ENCODE results near the gene SS18L1. TPM values are rescaled to one million over a fixed set of nuclear protein-coding genes. Genes with fewer than 3 reads are reported as not detected.

Gene SS18L1
- total and polyA plus RNA-seq, 10 donors: 6.7 to 18.6 (median 13.9) TPM

GRCh38 chr20:62119115-62119514 lies 24.5 kb upstream of the SS18L1 start:
- Histone ChIP-seq H3K9me3 (peaks cover 0 to 31% (median 9%) of the 10 kb centered on the region in 8 donors), H3K27me3 (replicated peaks in 1 of 7) (peaks cover 0 to 35% (median 0%) of the 10 kb centered on the region in 7 donors), H3K4me3 (no peak overlapping the region), H3K4me1 (peaks cover 7 to 44% (median 29%) of the 10 kb centered on the region in 6 donors), H3K27ac (no peak overlapping the region), H3K36me3 (peaks cover 0 to 2% (median 0%) of the 10 kb centered on the region in 6 donors)
- intact Hi-C loops (cut with DNase I; ENCODE audit: low total_unique reads): no loop called here
- WGBS, 5 donors: 82 to 100% (median 86%) methylated on average over 3 to 5 of the region's 5 CpGs
- DNase-seq: no peak
- no peak for TF ChIP-seq POLR2AphosphoS5 (IDR thresholded peaks at IDR 0.05)

GRCh38 chr20:62119591-62120364 lies 23.8 kb upstream of the SS18L1 start:
- TF ChIP-seq POLR2AphosphoS5 (IDR thresholded peaks at IDR 0.05) (no peak), POLR2A (IDR thresholded peaks at IDR 0.05) (no peak), CTCF (IDR thresholded peaks at IDR 0.05 in 8 of 11, conservative IDR thresholded peaks at IDR 0.05 in 3 of 11) (no peak)
- H3K9me3 ChIP-seq: peaks cover 0 to 24% (median 2%) of the 10 kb centered on the region in 8 donors
- H3K27me3 ChIP-seq (replicated peaks in 1 of 7): peaks cover 0 to 28% (median 0%) of the 10 kb centered on the region in 7 donors
- DNase-seq: no peak
- intact Hi-C loops (cut with DNase I; ENCODE audit: low total_unique reads): loop anchor here (5.0 kb wide), 1 partner anchor 52 kb away; the partner anchor contains the start of gene TAF4
- H3K27ac ChIP-seq: no peak overlapping the region
- 82 to 90% (median 85%) methylated on average over 9 to 10 of the region's 10 CpGs for WGBS, 5 donors
- H3K4me3 ChIP-seq: no peak overlapping the region
- peaks cover 7 to 51% (median 35%) of the 10 kb centered on the region in 6 donors for H3K4me1 ChIP-seq
- H3K36me3 ChIP-seq: peaks cover 0 to 9% (median 0%) of the 10 kb centered on the region in 6 donors

GRCh38 chr20:62120365-62120762 lies 23.2 kb upstream of the SS18L1 start:
- 89 to 99% (median 93%) methylated on average over 5 of the region's 5 CpGs for WGBS, 5 donors
- DNase-seq: no peak
- peaks cover 0 to 15% (median 5%) of the 10 kb centered on the region in 6 donors for H3K36me3 ChIP-seq
- intact Hi-C loops (cut with DNase I; ENCODE audit: low total_unique reads): loop anchor here (5.0 kb wide), 1 partner anchor 53 kb away; the partner anchor contains the start of gene TAF4
- H3K4me3 ChIP-seq: no peak overlapping the region
- peaks cover 0 to 19% (median 0%) of the 10 kb centered on the region in 8 donors for H3K9me3 ChIP-seq
- peaks cover 0 to 28% (median 0%) of the 10 kb centered on the region in 7 donors for H3K27me3 ChIP-seq (replicated peaks in 1 of 7)
- TF ChIP-seq POLR2AphosphoS5 (IDR thresholded peaks at IDR 0.05) (no peak), CTCF (IDR thresholded peaks at IDR 0.05 in 8 of 11, conservative IDR thresholded peaks at IDR 0.05 in 3 of 11) (no peak), POLR2A (IDR thresholded peaks at IDR 0.05) (no peak)
- no peak overlapping the region for H3K27ac ChIP-seq
- H3K4me1 ChIP-seq: peaks cover 7 to 57% (median 36%) of the 10 kb centered on the region in 6 donors

- 19 to 21% (median 19%) methylated on average over 45 of the region's 45 CpGs for WGBS, 5 donors
- DNase-seq: no peak
- peak overlapping the region; percentile 65 to 97 (median 94) for H3K27ac ChIP-seq
- peaks cover 0 to 28% (median 0%) of the 10 kb centered on the region in 7 donors for H3K27me3 ChIP-seq (replicated peaks in 1 of 7)
- peak overlapping the region; percentile 59 to 96 (median 86) for H3K4me3 ChIP-seq
- intact Hi-C loops (cut with DNase I; ENCODE audit: low total_unique reads): loop anchor here (5.0 kb wide), 1 partner anchor 54 kb away; the partner anchor contains the start of gene TAF4
- H3K36me3 ChIP-seq: peaks cover 0 to 23% (median 13%) of the 10 kb centered on the region in 6 donors
- TF ChIP-seq POLR2AphosphoS5 (IDR thresholded peaks at IDR 0.05) (peak in 2 of 3 donors; percentile 51 to 69), POLR2A (IDR thresholded peaks at IDR 0.05) (peak in 1 of 3 donors; percentile 22), CTCF (IDR thresholded peaks at IDR 0.05 in 8 of 11, conservative IDR thresholded peaks at IDR 0.05 in 3 of 11) (no peak)
- peaks cover 0 to 11% (median 0%) of the 10 kb centered on the region in 8 donors for H3K9me3 ChIP-seq
- H3K4me1 ChIP-seq: peaks cover 7 to 63% (median 37%) of the 10 kb centered on the region in 6 donors
Measured at GRCh38 chr20:62120990-62121775, 22.4 kb upstream of the SS18L1 start.

All from spleen (tissue), 11 donors.